ENCODE results near the gene CBX2. TPM values are rescaled to one million over a fixed set of nuclear protein-coding genes. Genes with fewer than 3 reads are reported as not detected.

Gene CBX2
- total RNA-seq, 1 donor from 2014 or later: 9.9 TPM

DNA sequence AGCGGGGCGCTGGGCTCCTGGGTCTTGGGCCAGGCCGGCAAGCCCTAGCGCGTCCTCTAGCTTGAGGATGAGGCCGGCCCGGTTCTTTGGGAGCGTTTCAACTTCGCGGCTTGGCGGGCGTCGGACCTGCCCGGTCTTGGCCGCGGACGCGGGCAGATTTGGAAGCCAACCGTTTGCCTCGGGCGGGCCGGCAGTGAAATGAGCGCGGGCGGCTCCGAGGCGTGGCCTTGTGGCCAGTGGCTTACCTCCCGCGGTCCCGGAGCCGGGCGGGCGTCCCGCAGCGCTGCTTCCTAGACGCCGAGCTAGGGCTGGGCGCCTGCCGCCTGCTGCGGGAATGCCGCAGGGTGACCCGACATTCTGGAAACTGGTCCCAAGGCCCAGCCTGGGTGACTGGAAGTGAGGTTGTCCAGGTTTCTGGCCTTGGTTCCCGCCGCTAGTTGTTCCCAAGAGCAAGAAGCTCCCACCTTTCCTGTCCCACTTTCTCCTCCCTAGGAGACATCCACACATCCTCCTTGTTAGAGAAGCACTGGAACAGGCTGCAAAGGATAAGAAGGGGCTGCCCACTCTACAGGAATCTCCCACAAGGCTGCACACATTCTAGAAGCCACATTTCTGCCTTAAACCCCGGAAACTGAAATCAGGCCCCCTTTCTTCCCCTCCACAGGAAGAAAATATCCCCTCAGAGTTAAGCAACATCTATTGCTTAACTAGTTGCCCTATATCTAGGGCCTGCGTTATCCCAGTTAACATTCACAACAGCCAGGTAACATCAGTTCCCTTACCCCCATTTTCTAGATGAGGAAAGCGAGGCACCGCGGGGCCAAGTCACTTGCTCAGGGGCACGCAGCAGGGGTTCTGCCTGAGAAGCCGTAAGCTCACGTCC is 23.4 kb downstream of the CBX2 start:
- no peaks in the 10 kb centered on the region for H3K36me3 Mint-ChIP-seq (ENCODE audit: unreplicated experiment)
- H3K9me3 Mint-ChIP-seq (ENCODE audit: unreplicated experiment): no peaks in the 10 kb centered on the region
- peak; percentile 86 for DNase-seq (ENCODE audit: extremely low spot score, unreplicated experiment)
- TF ChIP-seq, protein P1, sequence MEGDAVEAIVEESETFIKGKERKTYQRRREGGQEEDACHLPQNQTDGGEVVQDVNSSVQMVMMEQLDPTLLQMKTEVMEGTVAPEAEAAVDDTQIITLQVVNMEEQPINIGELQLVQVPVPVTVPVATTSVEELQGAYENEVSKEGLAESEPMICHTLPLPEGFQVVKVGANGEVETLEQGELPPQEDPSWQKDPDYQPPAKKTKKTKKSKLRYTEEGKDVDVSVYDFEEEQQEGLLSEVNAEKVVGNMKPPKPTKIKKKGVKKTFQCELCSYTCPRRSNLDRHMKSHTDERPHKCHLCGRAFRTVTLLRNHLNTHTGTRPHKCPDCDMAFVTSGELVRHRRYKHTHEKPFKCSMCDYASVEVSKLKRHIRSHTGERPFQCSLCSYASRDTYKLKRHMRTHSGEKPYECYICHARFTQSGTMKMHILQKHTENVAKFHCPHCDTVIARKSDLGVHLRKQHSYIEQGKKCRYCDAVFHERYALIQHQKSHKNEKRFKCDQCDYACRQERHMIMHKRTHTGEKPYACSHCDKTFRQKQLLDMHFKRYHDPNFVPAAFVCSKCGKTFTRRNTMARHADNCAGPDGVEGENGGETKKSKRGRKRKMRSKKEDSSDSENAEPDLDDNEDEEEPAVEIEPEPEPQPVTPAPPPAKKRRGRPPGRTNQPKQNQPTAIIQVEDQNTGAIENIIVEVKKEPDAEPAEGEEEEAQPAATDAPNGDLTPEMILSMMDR (IDR thresholded peaks at IDR 0.05): no peak
- peaks cover 31% of the 10 kb centered on the region for H3K4me1 Mint-ChIP-seq (ENCODE audit: unreplicated experiment)
- peak overlapping the region; percentile 10 for H3K4me3 Mint-ChIP-seq (ENCODE audit: unreplicated experiment)
- H3K27ac Mint-ChIP-seq (ENCODE audit: unreplicated experiment): no peak overlapping the region
- peaks cover 59% of the 10 kb centered on the region for H3K27me3 Mint-ChIP-seq (ENCODE audit: unreplicated experiment)

DNA sequence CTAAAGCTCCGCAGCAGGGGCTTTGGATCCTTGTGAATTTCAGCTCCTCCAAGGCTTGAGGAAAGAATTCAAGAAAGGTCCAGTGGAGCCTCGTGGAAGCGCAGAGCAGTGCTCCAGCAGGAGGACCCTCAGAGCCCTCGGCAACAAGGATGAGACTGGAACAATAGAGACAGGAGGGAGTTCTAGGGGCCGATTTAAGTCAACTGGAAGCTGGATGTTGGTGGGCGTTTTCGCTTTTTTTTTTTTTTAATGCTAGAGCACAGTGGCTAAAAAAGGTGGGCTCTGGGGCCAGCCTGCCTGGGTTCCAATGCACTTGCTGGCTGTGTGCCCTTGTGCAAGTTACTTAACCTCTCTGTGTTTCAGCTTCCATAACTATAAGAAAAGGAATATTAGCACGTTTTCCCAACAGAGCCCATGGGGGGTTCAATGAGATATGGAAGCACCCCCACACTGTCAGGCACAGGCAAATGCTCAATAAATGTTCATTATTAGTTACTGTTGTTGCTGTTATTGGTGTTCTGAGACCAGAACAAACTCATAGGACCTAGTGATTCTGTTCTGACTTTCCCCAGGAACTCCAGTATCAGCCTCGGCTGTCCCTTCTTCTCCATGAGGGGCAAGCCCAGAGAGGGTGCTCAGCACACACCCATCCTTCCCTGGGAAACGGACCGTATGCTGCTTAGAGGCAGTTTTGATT is 24.2 kb downstream of the CBX2 start:
- Mint-ChIP-seq H3K27me3 (ENCODE audit: unreplicated experiment) (peaks cover 67% of the 10 kb centered on the region), H3K9me3 (ENCODE audit: unreplicated experiment) (no peaks in the 10 kb centered on the region), H3K27ac (ENCODE audit: unreplicated experiment) (no peak overlapping the region), H3K4me3 (ENCODE audit: unreplicated experiment) (no peak overlapping the region), H3K36me3 (ENCODE audit: unreplicated experiment) (no peaks in the 10 kb centered on the region), H3K4me1 (ENCODE audit: unreplicated experiment) (peaks cover 31% of the 10 kb centered on the region)
- DNase-seq (ENCODE audit: extremely low spot score, unreplicated experiment): no peak
- TF ChIP-seq, protein P1 (IDR thresholded peaks at IDR 0.05): no peak

DNA sequence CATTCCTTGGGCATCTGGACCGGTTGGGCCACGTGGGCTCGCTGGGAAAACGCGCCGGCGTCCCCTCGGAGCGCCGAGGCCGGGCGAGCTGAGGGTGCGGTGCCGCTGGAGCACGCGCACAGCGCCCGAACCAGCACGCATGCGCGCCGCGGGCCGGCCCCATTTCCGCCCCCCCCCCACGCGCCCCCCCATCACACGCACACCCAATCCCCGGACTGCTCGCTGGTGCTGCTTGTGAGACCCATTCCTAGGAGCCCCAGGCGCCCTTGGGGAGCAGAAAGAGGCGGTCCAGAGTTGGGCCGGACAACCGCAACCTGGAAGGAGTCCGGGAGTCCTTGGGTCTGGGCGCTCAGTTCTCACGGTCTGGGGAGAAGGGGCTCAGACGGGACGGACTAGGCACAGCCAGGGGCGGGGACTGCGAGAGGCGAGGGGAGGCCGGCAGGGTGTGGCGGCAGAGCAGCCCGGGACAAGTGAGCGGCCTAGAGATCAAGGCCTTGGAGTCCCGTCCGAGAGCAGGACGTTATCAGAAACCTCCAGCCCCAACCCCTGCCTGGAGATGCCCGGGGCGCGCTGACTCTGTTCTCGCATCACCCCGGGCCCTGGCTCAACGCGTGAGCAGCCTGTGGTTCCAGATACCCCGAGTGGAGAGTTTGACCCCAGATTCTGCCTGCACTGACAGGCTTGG is 24.9 kb downstream of the CBX2 start:
- Mint-ChIP-seq H3K27ac (ENCODE audit: unreplicated experiment) (no peak overlapping the region), H3K36me3 (ENCODE audit: unreplicated experiment) (no peaks in the 10 kb centered on the region), H3K27me3 (ENCODE audit: unreplicated experiment) (peaks cover 73% of the 10 kb centered on the region), H3K4me1 (ENCODE audit: unreplicated experiment) (peaks cover 31% of the 10 kb centered on the region), H3K9me3 (ENCODE audit: unreplicated experiment) (no peaks in the 10 kb centered on the region), H3K4me3 (ENCODE audit: unreplicated experiment) (no peak overlapping the region)
- TF ChIP-seq, protein P1 (IDR thresholded peaks at IDR 0.05): no peak
- DNase-seq (ENCODE audit: extremely low spot score, unreplicated experiment): no peak

DNA sequence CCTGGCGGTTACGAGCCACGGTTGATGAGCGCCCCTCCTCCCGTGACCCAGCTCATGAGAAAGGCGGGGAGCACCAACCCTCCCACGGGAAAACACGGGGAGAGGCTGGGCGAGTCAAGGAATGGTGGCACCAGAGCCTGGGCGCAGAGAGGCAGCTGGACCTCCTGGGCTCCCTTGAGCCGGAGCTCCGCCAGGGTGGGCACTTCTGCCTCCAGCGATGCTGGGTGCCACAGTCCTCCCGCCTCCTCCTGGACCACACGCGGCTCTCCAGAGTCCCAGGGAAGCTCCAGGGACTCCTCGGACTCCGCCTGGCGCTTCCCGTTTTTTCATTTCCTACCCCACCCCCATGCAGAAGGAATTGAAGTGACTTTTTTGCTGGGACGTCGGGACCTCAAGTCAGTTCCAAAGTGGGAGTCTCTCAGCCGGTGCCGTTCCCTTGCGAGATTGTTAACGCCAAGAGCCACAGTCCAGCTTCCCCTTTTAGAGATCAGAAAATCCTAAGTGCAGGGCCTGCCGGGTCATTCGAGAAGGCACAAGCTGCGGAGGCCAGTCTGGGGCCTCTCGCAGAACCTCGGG is 25.6 kb downstream of the CBX2 start:
- Mint-ChIP-seq H3K4me3 (ENCODE audit: unreplicated experiment) (no peak overlapping the region), H3K27ac (ENCODE audit: unreplicated experiment) (no peak overlapping the region), H3K4me1 (ENCODE audit: unreplicated experiment) (peaks cover 29% of the 10 kb centered on the region), H3K36me3 (ENCODE audit: unreplicated experiment) (no peaks in the 10 kb centered on the region), H3K27me3 (ENCODE audit: unreplicated experiment) (peaks cover 78% of the 10 kb centered on the region), H3K9me3 (ENCODE audit: unreplicated experiment) (no peaks in the 10 kb centered on the region)
- no peak for DNase-seq (ENCODE audit: extremely low spot score, unreplicated experiment)
- TF ChIP-seq, protein P1 (IDR thresholded peaks at IDR 0.05): no peak
